HG02938 (cell line): ENCODE measurements around the gene ALDH3B2.
"Not testable (repeated sequence)": the region's sequence is repeated elsewhere in the genome, so short reads cannot be mapped to it uniquely, and the experiment has no call there.

Experiments
- ATAC-seq: cut with Tn5 transposase; IDR thresholded peaks from one replicate; pipeline ENCODE4 v1.9.1; 2021; ENCODE audit warnings: mild to moderate bottlenecking, moderate library complexity; ENCODE audit not compliant: unreplicated experiment

Gene ALDH3B2

GRCh38 chr11:67663532-67664212 lies 10.8 kb downstream of the ALDH3B2 start:
- ATAC-seq = no peak

- ATAC-seq = no peak
Measured at GRCh38 chr11:67662835-67663531, 11.4 kb downstream of the ALDH3B2 start.

- ATAC-seq = no peak
Measured at GRCh38 chr11:67662142-67662834, 12.1 kb downstream of the ALDH3B2 start.

DNA sequence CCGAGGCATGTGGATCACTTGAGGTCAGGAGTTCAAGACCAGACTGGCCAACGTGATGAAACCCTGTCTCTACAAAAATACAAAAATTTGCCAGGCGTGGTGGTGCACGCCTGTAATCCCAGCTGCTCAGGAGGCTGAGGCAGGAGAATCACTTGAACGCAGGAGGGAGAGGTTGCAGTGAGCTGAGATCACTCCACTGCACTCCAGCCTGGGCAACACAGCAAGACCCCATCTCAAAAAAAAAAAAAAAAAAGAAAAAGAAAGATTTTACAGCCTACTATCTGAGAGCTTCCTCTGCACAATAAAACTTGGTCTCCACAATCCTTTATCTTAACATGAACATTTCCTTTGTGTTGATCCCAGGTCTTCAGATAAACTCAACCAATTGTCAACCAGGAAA lies 13.7 kb downstream of the ALDH3B2 start:
- ATAC-seq = not testable (repeated sequence)

GRCh38 chr11:67659651-67660165 lies 14.7 kb downstream of the ALDH3B2 start:
- ATAC-seq = not testable (repeated sequence)

GRCh38 chr11:67657300-67657699 lies 17.1 kb downstream of the ALDH3B2 start:
- ATAC-seq = no peak

DNA sequence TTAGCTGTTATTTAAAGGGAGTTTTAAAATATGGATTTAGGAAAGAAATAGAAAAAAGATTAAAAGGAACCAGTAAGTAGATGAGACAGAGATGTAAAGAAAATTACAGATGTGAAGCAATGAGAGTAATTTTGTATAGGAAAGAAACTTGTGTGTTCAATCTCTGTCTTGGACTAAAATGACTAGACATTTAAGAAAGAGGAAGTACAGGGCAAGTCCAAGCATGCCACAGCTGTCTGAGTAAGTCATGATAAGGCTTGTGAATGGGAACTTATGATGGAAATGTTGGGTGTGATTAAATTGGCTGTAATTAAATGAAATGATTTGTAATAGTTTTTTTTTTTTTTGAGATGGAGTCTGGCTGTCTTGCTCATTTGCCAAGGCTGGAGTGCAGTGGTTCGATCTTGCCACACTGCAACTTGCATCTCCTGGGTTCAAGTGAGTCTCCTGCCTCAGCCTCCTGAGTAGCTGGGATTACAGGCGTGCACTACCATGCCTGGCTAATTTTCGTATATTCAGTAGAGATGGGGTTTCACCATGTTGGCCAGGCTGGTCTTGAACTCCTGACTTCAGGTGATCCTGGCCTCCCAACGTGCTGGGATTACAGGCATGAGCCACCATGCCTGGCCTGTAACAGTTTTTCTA lies 18.0 kb downstream of the ALDH3B2 start:
- ATAC-seq = no peak

DNA sequence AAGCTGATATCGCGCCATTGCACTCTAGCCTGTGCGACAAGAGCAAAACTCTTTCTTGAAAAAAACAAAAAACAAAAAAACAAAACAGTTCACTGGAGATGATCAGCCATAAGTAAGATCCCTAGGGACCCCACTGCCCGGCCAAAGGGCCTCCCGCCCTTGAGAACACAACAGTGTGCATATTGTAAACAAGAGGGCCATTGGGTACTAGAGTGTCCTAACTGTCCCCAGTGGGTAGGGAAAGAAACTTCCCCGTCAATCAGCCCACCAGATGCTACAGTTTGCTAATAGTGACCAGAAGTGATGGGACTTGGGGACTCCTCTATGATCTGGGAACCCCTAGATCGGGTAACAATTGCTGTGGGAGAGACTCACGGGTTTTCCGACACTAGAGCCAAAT lies 20.2 kb downstream of the ALDH3B2 start:
- no peak for ATAC-seq

DNA sequence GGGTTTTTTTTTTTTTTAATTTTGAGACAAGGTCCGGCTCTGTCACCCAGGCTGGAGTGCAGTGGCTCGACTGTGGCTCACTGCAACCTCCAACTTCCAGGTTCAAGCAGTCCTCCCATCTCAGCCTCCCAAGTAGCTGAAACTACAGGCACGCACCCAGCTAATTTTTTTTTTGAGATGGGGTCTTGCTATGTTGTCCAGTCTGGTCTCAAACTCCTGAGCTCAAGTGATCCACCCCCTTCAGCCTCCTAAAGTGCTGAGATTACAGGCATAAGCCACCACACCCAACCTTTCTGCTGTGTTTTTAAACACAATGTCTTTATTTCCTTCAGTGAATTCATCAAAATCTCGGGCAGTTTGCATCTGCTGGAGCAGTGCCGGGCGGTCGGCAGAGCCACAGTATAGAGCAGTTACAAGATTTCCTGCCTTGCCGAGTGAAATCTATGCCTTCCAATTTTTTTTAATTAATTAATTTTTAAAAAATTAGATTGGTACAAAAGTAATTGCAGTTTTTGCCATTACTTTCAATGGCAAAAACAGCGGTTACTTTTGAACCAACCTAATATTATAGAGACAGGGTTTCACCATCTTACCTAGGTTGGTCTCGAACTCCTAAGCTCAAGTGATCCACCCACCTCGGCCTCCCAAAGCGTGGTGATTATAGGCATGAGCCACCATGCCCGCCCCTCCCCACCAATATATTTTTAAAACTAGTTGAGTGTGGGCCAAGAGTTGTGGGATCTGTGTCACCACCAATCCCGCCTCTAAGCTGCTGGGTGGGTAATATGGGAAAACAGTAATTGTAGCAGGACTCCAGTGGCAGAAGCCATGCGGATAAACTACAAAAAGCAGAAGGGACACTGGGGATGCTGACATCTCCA lies 21.2 kb downstream of the ALDH3B2 start:
- no peak for ATAC-seq

- no peak for ATAC-seq
Measured at GRCh38 chr11:67651976-67652781, 22.2 kb downstream of the ALDH3B2 start.

GRCh38 chr11:67649634-67650510 lies 24.6 kb downstream of the ALDH3B2 start:
- no peak for ATAC-seq

GRCh38 chr11:67648796-67649613 lies 25.4 kb downstream of the ALDH3B2 start:
- no peak for ATAC-seq

DNA sequence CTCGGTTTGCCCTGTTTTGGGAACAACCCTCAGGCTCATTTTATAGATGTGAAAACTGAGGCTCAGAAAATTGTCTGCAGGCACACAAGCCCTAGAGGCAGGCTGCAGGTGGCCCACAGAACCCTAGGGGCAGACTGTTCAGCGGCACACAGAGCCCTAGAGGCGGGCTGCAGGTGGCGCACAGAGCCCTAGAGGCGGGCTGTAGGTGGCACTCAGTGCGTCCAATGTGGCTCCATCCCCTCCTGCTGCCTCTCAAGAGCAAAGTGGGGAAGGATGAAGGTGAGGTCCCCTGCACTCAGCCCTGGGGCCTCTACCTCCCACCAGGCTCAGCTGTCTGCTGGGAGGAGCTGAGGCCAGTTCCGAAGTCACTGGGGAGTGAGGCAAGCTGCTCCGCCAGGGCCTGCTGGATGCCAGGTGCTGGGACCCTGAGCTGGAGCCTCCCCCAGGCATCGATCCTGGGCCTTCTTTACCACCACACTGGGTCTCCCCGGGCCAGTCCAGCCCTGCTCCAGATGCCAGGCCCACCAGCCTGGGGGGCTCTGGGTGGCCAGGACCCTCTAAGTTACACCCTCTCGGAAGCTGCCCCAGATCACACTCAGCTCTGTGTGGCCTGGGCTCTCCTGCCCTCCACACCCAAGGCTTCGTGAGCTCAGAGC lies 26.2 kb downstream of the ALDH3B2 start:
- ATAC-seq = no peak

GRCh38 chr11:67647471-67647870 lies 27.0 kb downstream of the ALDH3B2 start:
- no peak for ATAC-seq

DNA sequence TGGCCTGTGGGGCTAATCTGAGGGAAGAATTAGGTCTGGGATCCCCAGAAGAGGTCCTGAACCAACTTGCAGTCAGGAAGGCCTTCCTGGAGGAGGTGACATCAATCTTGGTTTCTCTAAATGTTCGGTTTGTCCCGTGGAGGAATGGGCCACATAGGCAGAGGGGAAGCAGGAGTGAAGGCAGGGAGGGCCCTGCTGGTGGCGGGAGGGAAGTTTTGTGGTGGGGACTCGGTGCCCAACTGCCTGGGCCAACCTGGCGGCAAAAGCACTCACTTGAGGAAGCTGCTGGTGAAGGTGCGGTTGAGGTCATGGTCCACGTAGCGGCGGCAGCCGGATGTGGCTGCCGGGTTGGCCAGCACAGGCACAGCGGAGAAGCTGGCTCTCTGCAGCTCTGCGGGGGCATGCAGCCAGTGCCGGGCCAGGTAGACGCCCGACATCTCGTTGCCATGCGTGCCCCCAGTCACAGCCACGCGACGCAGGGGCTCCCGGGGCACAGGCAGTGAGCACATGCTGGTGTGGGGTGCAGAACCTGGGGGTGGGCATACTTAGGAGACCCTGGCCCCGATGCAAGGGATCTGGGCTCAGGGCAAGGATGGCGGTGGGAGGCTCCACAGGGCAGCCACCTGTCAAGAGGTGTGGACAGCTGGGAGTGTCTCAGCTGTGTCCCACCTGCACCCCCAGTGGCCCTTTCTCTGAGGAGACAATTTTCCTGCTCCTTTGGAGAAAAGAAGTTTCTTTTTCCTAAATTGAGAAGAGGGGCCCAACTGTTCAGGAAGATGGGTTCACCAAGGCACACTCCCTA lies 27.7 kb downstream of the ALDH3B2 start:
- no peak for ATAC-seq
